HG02840 (cell line): ENCODE results near the gene PINK1.

ENCODE experiments used
- ATAC-seq: cut with Tn5 transposase; IDR thresholded peaks from one replicate; pipeline ENCODE4 v1.9.1; 2021; ENCODE audit warnings: mild to moderate bottlenecking, moderate library complexity, moderate number of reproducible peaks; ENCODE audit not compliant: unreplicated experiment, low FRiP score

PINK1 gene

GRCh38 chr1:20641975-20642374, 8.7 kb downstream of the PINK1 start:
- ATAC-seq = no peak

GRCh38 chr1:20643080-20643479, 9.8 kb downstream of the PINK1 start:
- no peak for ATAC-seq

GRCh38 chr1:20644416-20644815, 11.2 kb downstream of the PINK1 start:
- no peak for ATAC-seq

- no peak for ATAC-seq
Observed at GRCh38 chr1:20645414-20645813, 12.2 kb downstream of the PINK1 start.

- no peak for ATAC-seq
Observed at GRCh38 chr1:20648438-20648837, 15.2 kb downstream of the PINK1 start.

- no peak for ATAC-seq
Observed at GRCh38 chr1:20648946-20649345, 15.7 kb downstream of the PINK1 start.

GRCh38 chr1:20652300-20652699, 19.0 kb downstream of the PINK1 start:
- ATAC-seq = no peak

GRCh38 chr1:20654104-20654690, 20.9 kb downstream of the PINK1 start:
- no peak for ATAC-seq

- no peak for ATAC-seq
Observed at GRCh38 chr1:20657024-20657423, 23.8 kb downstream of the PINK1 start.

GRCh38 chr1:20658166-20658915, 25.1 kb downstream of the PINK1 start:
- no peak for ATAC-seq

- no peak for ATAC-seq
Observed at GRCh38 chr1:20660363-20660762, 27.1 kb downstream of the PINK1 start.

GRCh38 chr1:20660847-20661206, 27.6 kb downstream of the PINK1 start:
- ATAC-seq = peak; percentile 2

GRCh38 chr1:20661207-20662109, 28.2 kb downstream of the PINK1 start, which contains the start of gene DDOST:
TSS of gene DDOST (minus strand) at chr1:20661369. CDS start at chr1:20661350, 19 bp downstream.
- peak; percentile 98 for ATAC-seq

GRCh38 chr1:20662110-20662475, 28.8 kb downstream of the PINK1 start:
- ATAC-seq = no peak

GRCh38 chr1:20663365-20663764, 30.1 kb downstream of the PINK1 start:
- ATAC-seq = no peak

- ATAC-seq = no peak
Observed at GRCh38 chr1:20663969-20664715, 30.9 kb downstream of the PINK1 start.

- ATAC-seq = no peak
Observed at GRCh38 chr1:20665726-20666125, 32.5 kb downstream of the PINK1 start.

GRCh38 chr1:20666146-20666545, 32.9 kb downstream of the PINK1 start:
- ATAC-seq = no peak

GRCh38 chr1:20666804-20667203, 33.5 kb downstream of the PINK1 start:
- ATAC-seq = no peak

- ATAC-seq = no peak
Observed at GRCh38 chr1:20668581-20668980, 35.3 kb downstream of the PINK1 start.

GRCh38 chr1:20670936-20671335, 37.7 kb downstream of the PINK1 start:
- no peak for ATAC-seq
